Measurements from ENCODE around the gene LRRC31. TPM values are rescaled to one million over a fixed set of nuclear protein-coding genes. Genes with fewer than 3 reads are reported as not detected.

Gene LRRC31
- total RNA-seq, 6 experiments from 2014 or later, result not detected

- Mint-ChIP-seq H3K27me3 (ENCODE audit: insufficient read depth) (peaks cover 2% of the 10 kb centered on the region; the same call in 1 of the 2 replicates), H3K27ac (peak overlapping the region; percentile 82; the same call in 1 of the 2 replicates)
- no peak for DNase-seq
Observed at GRCh38 chr3:169813757-169814517, 55.8 kb downstream of the LRRC31 start.

GRCh38 chr3:169813278-169813677, 56.5 kb downstream of the LRRC31 start:
- H3K36me3 Mint-ChIP-seq (ENCODE audit: low read depth), result peaks cover 13% of the 10 kb centered on the region
- H3K9me3 Mint-ChIP-seq, result peaks cover 15% of the 10 kb centered on the region
- peaks cover 35% of the 10 kb centered on the region for H3K4me1 Mint-ChIP-seq (ENCODE audit: low read depth)
- TF ChIP-seq CTCF (IDR thresholded peaks at IDR 0.05), result no peak
- no peak for DNase-seq
- H3K27me3 Mint-ChIP-seq (ENCODE audit: insufficient read depth), result peaks cover 2% of the 10 kb centered on the region; the same call in 1 of the 2 replicates
- H3K27ac Mint-ChIP-seq, result peak overlapping the region; percentile 82
- peak overlapping the region; percentile 87 for H3K4me3 Mint-ChIP-seq

More at GRCh38 chr3:169813757-169814517, 55.8 kb downstream of the LRRC31 start:
- Mint-ChIP-seq H3K4me3 (peak overlapping the region; percentile 87; the same call in 1 of the 2 replicates), H3K9me3 (peaks cover 15% of the 10 kb centered on the region), H3K4me1 (ENCODE audit: low read depth) (peaks cover 42% of the 10 kb centered on the region), H3K36me3 (ENCODE audit: low read depth) (peaks cover 13% of the 10 kb centered on the region)
- no peak; the same call in 1 of the 2 replicates for TF ChIP-seq CTCF (IDR thresholded peaks at IDR 0.05)

- Mint-ChIP-seq H3K36me3 (ENCODE audit: low read depth) (peaks cover 13% of the 10 kb centered on the region), H3K27ac (peak within 1 kb of the TSS; percentile 82), H3K4me1 (ENCODE audit: low read depth) (peaks cover 30% of the 10 kb centered on the region)
Observed at GRCh38 chr3:169812332-169813235, 57.2 kb downstream of the LRRC31 start, which contains the start of the genes LRRC34 and LRRIQ4. LRRC34 (minus strand) TSS chr3:169812904; CDS start chr3:169812548, 356 bp downstream. LRRIQ4 (plus strand) TSS chr3:169812870; CDS start chr3:169821922, 9,052 bp downstream.

GRCh38 chr3:169811631-169812331, 58.0 kb downstream of the LRRC31 start:
- Mint-ChIP-seq H3K4me3 (peak overlapping the region; percentile 87), H3K27me3 (ENCODE audit: insufficient read depth) (peaks cover 2% of the 10 kb centered on the region; the same call in 1 of the 2 replicates), H3K4me1 (ENCODE audit: low read depth) (peaks cover 30% of the 10 kb centered on the region), H3K36me3 (ENCODE audit: low read depth) (peaks cover 13% of the 10 kb centered on the region), H3K9me3 (peaks cover 15% of the 10 kb centered on the region), H3K27ac (peak overlapping the region; percentile 82)
- TF ChIP-seq CTCF (IDR thresholded peaks at IDR 0.05), result no peak
- DNase-seq, result peak; percentile 60

More at GRCh38 chr3:169812332-169813235, 57.2 kb downstream of the LRRC31 start, which contains the start of the genes LRRC34 and LRRIQ4:
- TF ChIP-seq CTCF (IDR thresholded peaks at IDR 0.05), result no peak
- Mint-ChIP-seq H3K4me3 (peak within 1 kb of the TSS; percentile 87), H3K9me3 (peaks cover 15% of the 10 kb centered on the region), H3K27me3 (ENCODE audit: insufficient read depth) (peaks cover 2% of the 10 kb centered on the region; the same call in 1 of the 2 replicates)
- peak; percentile 54 for DNase-seq
